HG02938 (cell line): ENCODE results near the gene ILKAP.

ENCODE experiments used
- ATAC-seq: cut with Tn5 transposase; IDR thresholded peaks from one replicate; pipeline ENCODE4 v1.9.1; 2021; ENCODE audit warnings: mild to moderate bottlenecking, moderate library complexity; ENCODE audit not compliant: unreplicated experiment

ILKAP gene

DNA sequence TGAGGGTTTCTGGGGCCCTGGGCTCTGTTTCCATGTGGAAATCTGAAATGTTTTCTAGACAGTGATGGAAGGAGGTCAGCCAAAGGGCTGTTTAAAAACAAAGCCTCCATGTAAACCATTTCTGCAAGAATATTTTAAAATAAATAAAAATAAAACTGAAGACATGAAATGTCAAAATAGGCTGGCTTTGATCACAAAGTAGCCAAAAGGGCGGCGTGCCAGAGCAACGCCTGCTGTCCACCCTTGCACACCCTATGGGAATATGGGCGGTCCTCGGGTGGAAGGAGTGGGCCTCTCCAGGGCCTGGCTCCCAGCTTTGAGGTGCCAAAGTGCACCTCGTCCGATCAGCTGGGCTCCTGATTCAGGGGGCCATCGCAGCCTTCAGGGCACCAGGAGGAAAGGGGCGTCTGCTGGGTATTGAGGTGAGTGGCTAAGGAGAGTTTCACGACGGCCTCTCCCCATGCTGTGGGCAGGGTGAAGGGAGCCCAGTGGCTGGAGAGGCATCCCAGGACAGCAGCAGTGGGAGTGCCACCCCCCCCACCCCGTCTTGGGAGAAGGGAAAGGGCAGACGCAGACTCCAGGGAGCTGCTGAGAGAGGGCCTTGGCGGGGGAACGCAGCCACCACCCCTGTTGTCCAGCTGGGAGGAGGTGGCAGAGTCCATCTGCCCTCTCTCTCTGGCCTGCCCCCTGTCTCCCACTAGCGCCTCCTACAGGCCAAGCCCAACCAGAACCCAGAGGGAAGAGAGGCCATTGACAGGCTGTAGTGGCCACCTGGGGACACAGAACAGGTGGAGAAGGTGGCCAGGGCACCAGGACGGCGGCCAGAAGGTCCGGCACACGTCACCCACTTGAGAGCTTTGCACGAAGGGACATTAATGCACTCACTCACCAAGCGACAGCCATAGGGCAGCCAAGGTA is 50.5 kb downstream of the ILKAP start:
- ATAC-seq: no peak

DNA sequence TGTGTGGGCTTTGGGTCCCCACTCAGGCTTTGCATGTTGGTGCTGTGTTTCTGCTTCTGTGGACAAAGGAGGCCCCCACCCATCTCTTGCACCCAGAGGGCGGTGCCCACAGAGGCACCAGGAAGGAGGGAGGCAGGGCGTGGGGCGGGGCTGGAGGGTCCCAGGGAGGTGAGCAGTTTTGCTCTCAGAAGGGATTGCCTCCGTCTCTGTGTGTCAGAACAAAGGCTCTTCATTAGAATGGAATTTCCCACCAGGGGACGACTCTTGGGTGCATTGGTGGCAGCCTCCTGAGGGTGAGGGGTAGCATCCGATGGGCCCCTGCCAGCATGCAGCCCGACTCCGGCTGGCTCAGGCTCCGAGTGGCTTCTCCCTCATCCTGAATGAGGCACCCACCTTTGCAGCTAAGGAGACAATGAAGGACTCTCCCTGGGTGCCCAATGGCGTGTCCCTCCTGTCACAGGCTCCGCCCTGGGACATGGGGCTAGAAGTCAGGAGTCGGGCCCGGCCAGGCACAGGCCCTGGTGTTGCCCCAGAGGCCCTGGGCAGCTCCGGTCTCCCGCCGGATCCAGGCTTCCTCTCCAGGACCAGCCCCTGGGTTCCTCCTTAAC is 51.8 kb downstream of the ILKAP start:
- no peak for ATAC-seq

DNA sequence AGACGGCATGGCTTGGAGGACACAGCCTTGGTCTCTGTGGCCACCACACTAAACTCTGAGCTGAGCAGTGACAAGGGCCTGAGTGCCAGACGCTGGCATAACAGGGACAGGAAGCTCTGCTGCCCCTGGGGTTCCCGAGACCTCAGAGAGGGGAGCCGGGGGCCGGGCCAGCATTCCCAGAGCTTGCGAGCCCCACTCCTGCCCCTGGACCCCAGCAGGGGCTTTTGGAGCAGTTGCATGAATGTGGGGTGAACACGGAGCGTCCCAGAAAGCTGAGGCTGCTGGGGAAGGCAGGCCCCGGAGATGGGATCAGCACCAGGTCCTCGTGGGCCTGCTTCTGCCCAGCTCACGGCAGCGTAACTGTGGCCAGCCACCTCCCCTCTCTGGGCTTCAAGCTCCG is 52.3 kb downstream of the ILKAP start:
- no peak for ATAC-seq

DNA sequence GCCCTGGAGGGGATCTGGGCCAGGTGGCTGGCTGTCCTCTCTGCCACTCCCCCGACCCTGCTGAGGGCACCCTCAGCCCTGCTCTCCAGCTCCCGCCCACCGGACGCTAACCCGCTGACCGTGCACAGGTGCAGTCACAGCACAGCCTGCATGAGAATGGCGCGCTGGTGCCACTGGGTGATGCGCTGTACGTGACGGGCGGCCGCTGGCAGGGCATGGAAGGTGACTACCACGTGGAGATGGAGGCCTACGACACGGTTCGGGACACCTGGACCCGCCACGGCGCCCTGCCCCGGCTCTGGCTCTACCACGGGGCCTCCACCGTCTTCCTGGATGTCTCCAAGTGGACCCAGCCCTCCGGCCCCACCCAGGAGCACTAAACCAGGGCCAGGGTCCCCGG is 52.8 kb downstream of the ILKAP start:
- ATAC-seq: no peak

DNA sequence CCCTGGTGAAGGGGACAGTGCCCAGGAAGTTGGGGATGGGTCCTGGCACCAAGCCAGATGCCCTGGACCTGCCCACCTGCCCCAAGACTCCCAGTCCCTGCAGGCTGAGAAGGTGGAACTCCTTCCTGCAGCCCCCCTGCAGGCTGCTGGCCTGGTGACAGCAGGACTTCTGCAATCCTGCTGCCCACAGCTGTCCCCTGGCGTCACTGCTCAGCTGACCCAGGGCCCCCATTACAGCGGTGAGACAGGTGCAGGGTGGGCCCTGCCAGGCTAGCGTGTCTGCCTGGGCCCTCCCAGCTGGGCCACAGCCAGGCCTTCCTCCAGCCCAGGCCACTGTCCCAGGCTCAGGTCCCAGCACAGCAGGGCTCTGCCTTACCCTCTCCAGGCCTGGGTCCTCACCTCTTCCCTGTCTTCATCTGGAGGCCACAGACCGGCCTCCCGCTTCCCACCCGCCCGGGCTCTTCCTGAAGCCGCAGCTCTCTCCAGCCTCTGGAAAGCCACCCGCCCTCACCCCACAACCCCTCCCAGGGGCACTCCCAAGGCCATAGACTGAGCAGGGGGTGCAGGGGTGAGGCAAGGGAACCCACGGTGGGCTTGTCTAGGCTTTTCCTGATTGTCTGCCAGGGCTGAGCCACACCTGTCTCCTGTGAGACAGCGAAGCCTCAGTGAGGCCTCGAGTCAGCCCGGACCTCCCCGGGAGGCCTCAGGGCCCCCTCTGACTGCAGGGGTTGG is 53.5 kb downstream of the ILKAP start:
- ATAC-seq: no peak

DNA sequence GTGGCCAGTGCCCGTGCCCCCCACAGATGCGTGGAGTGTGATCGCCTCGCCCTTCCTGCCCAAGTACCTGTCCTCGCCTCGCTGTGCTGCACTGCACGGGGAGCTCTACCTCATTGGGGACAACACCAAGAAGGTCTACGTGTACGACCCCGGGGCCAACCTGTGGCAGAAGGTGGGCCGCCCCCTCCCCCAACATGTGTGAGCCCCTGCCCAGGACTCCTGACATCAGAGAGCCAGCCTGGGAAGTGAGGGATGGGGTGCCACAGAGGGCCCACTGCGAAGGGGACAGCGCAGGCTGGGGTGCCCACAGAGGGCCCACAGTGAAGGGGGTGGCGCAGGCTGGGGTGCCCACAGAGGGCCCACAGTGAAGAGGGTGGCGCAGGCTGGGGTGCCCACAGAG is 54.5 kb downstream of the ILKAP start:
- ATAC-seq: no peak

DNA sequence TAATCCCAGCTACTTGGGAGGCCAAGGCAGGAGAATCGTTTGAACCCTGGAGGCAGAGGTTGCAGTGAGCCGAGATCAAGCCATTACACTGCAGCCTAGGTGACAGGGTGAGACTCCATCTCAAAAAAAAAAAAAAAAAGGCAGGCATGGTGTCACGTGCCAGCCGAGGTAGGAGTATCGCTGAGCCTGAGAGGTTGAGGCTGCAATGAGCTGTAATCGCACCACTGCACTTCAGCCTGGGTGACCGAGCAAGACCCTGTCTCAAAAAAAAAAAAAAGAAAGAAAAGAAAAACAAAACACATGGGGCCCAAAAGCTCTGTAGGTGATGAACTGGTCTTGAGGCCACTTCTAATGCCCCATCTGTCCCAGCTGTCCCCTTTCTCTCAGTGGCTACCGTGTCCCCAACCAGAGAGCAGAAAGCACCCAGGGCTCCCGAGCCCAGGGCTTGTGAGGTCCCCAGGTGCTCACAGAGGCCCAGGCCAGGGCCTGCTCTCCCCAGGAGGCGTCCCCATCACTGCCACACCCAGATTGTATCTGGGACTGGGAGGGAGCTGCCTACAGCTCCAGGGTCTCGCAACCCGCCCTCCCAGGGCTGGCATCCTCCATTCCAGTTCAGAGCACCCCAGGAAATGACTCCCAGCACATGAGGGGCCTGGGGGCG is 56.5 kb downstream of the ILKAP start:
- ATAC-seq: no peak

DNA sequence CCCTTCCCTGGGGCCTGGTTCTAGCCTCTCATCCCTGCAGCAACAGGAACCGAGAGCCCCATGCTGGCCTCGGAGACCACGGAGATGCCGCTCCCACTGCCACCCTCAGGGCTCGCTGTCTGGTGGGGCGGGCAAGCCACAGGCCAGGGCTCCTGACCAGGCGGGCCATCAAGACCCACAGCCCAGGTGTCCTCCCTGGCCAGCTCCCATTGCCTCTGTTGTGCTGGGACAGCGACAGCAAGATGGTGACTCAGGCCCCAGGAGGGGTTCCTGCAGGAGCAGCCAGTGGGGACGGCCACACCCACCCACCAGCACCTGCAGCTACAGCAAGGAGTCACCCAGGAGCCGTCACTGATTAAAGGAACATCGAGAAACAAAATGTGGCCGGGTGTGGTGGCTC is 57.6 kb downstream of the ILKAP start:
- ATAC-seq: no peak

DNA sequence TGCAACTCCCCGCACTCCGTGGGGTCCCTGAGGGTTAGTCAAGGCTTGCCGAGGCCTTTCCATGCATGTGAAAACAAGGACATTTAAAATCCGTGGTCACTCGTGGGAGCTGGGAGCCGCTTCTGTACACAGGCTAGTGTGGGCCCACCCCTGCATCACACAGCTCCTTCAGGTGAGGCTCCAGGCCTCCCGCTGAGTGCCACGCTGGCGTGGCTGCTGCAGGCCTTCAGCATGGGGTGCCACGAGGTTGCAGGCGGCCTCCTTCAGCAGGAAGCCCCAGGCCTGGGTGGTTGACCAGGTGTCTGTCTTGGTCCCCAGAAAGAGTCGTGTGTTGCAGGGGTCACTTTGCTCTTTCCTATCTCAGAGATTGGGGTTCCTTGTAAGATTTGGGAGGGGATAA is 58.4 kb downstream of the ILKAP start:
- no peak for ATAC-seq

DNA sequence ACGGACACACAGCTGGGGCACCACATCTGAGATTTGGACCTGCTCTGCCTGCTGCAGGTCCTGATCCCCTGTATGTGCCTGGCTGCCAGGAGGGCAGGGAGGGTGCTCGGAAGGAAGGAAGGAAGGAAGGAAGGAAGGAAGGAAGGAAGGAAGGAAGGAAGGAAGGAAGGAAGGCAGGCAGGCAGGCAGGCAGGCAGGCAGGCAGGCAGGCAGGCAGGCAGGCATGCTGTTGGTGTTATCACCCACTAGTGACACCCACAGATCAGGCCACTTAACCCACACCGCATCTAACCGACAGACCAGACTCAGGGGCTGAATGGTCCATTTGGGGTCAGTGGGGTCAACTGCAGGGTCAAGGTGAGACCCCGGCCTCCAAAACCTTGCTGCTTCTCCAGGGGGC is 59.2 kb downstream of the ILKAP start:
- no peak for ATAC-seq

DNA sequence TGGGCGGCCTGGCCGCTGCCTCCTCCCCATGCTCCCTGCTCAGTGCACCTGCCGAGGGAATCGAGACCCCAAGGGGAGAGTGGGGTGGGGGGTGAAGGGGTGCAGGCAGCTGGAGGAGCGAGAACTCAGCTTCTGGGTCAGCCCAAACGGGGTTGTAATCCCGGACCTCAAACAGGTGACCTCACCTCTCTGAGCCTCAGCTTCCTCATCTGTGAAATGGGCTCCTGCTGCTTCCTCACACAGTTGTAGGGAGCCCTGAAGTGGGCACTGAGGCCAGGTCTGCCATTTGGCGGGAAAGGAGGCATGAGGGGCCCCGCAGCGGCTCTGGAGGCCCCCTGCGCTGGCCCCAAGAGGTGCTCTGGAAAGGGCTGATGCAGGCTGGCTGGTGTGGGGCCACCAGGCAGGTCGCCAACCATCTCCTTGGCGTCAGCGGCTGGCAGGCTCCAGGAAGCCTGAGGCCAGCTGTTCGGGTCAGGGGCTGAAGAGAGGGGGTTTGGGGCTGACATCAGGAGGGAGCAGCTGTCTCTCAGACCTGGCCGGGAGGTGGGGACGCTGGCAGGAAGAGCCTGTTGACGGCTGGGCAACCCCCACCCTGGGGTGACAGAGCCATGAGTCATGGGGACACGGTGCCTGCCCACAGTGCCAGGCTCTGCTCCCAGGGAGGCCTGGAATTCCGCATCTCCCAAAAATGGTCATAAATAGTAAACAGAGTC is 60.1 kb downstream of the ILKAP start:
- ATAC-seq: no peak

DNA sequence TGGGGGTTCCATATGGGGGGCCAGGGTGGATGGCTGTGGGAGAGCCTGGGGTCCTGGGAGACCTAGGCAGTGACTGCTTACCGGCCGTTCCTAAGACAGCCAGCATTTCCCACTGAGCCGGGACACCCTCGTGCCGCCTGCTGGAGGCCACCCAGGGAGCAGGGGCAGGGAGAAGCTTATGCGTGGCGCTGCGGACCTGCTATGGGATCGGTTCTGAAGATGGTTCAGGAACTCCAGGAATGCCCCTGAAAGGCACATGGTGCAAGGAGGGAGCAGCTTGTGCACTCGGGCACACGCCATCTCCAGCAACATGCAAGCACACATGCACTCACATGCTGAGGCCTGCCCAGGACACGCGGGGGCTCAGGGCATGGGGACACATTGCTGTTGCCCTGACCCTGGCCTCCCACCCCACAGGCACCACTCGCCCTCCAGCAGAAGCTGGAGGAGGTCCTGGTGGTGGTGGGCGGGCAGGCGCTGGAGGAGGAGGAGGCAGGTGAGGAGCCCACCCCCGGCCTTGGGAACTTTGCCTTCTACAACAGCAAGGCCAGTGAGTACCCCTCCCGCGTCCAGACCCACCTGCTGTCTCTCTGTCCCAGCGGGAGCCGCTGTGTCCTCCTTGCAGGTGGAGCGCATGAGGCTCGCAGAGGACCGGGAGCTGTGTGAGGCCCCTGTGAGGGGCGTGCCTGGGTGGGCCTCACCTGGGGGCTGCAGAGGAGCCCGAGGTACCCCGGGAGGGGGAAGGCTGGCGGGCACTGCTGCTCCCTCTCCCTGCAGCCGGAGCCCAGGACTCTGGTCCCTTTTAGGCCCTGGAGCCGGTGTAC is 60.9 kb downstream of the ILKAP start:
- ATAC-seq: no peak

DNA sequence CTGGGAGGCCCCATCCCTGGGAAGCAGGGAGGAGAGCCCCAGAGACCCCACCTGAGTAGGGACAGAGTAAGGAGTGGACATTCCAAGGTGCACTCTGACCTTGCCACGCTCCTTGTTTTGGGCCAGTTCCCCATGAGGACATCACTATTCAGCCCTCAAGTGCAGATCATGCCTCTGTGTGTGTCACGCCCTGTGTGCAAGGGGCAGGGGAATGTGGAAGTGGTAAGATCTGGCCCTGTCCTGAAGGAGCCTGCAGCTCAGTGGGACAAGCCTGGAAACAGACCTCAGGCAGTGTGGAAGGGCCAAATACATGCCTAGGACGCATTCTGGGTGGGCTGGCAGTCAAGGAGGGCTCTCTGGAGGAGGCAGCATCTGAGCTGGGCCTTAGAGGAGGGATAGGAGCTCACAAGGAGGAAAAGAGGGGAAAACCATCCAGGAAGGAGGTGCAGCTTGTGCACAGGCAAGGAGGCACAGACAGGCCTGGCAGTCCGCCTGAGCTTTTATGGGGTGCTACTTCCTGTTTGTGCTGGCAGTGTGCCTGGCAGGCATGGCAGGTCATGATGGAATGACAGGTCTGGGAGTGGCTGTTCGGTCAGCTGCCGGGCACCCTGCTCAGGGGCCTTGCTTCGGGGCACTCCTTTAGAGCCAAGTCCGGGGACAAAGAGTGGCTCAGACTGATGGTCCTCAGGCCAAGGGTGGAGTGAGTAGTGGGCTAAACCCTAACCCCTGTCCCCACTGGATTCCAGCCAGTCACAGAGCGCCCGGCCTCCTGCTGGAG is 61.8 kb downstream of the ILKAP start:
- ATAC-seq: no peak

DNA sequence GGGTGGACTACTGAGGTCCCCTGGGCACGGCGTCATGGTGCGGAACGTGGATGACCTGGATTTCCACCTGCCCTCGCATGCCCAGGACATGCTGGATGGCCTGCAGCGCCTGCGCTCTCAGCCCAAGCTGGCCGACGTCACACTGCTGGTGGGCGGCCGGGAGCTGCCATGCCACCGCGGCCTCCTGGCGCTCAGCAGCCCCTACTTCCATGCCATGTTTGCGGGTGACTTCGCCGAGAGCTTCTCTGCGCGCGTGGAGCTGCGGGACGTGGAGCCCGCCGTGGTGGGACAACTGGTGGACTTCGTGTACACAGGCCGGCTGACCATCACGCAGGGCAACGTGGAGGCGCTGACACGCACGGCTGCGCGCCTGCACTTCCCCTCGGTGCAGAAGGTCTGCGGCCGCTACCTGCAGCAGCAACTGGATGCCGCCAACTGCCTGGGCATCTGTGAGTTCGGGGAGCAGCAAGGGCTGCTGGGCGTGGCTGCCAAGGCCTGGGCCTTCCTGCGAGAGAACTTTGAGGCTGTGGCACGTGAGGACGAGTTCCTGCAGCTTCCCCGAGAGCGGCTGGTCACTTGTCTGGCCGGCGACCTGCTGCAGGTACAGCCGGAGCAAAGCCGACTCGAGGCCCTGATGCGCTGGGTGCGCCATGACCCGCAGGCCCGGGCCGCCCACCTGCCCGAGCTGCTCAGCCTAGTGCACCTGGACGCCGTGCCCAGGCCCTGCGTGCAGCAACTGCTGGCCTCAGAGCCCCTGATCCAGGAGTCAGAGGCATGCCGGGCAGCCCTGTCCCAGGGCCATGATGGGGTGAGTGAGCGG is 62.6 kb downstream of the ILKAP start:
- no peak for ATAC-seq

DNA sequence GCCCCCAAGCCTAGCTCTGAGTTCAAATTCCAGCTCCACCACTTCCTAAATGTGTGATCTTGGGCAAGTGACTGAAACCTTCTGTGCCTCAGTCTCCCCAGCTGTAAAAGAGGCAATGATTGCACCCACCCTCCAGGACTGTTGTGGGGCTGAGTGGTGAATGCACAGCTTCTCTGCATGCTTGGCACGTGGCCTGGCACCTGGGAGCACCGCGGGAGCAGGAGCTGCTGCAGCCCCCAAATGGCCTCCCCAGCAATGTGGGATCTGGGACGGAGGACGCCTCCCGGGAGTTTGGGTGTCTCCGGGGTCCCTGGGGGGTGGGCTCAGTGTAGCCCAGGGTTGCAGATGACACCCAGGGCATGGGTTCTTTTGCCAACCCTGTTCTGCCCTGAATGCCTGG is 63.5 kb downstream of the ILKAP start:
- ATAC-seq: no peak

DNA sequence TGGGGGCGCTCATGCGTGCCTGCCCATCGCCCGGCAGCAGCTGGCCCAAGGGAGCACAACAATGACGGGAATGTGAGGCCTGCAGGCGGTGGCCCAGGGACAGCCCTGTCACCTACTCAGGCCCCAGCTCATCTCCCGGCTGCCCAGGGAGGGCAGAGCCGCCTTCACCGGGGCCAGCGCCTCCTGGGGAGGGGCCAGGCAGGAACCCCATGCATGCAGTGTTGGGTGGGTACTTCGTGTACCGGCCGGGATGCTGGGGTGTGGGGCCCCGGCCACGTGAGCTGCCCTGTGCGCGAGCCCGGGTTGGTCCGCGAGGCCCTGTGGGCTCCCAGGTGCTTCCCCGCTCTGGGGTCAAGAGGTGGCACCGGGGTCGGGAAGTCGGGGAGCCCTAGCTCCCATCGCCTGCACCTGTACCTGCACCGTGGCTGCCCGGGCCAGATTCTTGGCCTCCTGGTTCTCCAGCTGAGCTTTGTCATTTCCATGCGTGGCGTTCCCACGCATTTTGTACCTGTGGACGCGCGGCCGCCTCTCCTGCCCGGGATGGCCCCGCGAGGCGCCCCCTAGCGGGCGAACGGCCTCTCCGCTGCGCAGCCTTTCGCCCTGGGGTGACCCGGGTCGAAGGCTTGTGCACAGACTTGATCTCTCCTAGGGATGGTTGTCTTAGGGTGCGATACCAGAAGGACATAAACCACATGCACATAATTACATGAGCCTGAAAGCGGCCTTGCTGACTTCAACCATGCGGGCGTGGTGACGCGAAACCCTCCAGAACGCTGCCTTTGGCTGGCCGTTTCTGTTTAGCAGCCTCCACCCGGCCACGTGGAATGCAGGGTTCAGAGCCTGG is 64.1 kb downstream of the ILKAP start:
- no peak for ATAC-seq
